Right lobe of liver (tissue), 6 donors: ENCODE measurements around the gene SPTBN5. TPM values are rescaled to one million over a fixed set of nuclear protein-coding genes. Genes with fewer than 3 reads are reported as not detected.

Experiments
- ATAC-seq, 4 donors: fragments of 200-7000 bp; cut with Tn5 transposase; one replicate each; pipeline ENCODE4 v1.9.1; 2020; ENCODE audit warnings: mild to moderate bottlenecking in 4 of 4, moderate library complexity in 4 of 4
- DNase-seq, 3 donors: peaks; one replicate each; pipeline ENCODE4 v3.0.0-alpha.2; 2020
- H3K27ac ChIP-seq, 3 donors: fragments of 200-600 bp; one replicate each; pipeline ENCODE4 v1.8.0; 2022
- H3K27me3 ChIP-seq, 2 donors: fragments of 200-600 bp; one replicate each; pipeline ENCODE4 v1.8.0; 2022
- H3K36me3 ChIP-seq, 4 donors: fragments of 200-600 bp; sonication (generic) in 1 of 4; one replicate each; pipeline versions ENCODE4 v1.5.1 to v1.8.0; 2017 to 2022; ENCODE audit warnings: control low read depth in 1 of 4
- H3K4me1 ChIP-seq, 4 donors: fragments of 200-600 bp; sonication (generic) in 1 of 4; one replicate each; pipeline versions ENCODE4 v1.5.1 to v1.8.0; 2017 to 2022; ENCODE audit warnings: control low read depth in 1 of 4
- H3K4me3 ChIP-seq, 3 donors: fragments of 200-600 bp; one replicate each; pipeline ENCODE4 v1.8.0; 2022
- H3K9me3 ChIP-seq, 4 donors: fragments of 200-600 bp; sonication (generic) in 1 of 4; one replicate each; pipeline versions ENCODE4 v1.5.1 to v1.8.0; 2017 to 2022; ENCODE audit warnings: control low read depth in 1 of 4
- POLR2A ChIP-seq: fragments of 450-650 bp; IDR thresholded peaks from one replicate; pipeline ENCODE4 v1.6.1; 2017; ENCODE audit warnings: antibody characterized with exemption, mild to moderate bottlenecking
- whole genome bisulfite sequencing: methylation state at CpG from one replicate; pipeline ENCODE4 v1.1.6; 2018; ENCODE audit warnings: low coverage, low lambda C conversion rate; ENCODE audit not compliant: insufficient coverage; ENCODE audit errors: missing lambda C conversion rate; 5-methylcytosine and 5-hydroxymethylcytosine counted together
- intact Hi-C, 2 donors: fragments of 100-400 bp; cut with DNase I; formaldehyde crosslinking; loops; one replicate each; pipeline versions ENCODE4 v1.11.2 to v1.14.1; 2022
- total RNA-seq, 6 experiments: library from RNA; depleted of rRNA in 2 of 6; stranded (reverse); fragments of >200 nt in 2 of 6; fragmentation: NEBNext Ultra II Directional in 3 of 6; extraction: Animal tissue kit (Norgen Biotek cat#: 25700) in 3 of 6; gene quantifications; one replicate each; pipeline versions ENCODE4 v1.1.0 to v1.2.4, GENCODE V29; 2016 to 2023
- TF ChIP-seq, protein P1 (sequence below), 4 donors: fragments of 200-600 bp in 3 of 4; fragments of 450-650 bp in 1 of 4; IDR thresholded peaks; one replicate each; pipeline versions ENCODE4 v1.5.1 to v1.8.0; 2016 to 2022; ENCODE audit warnings: antibody characterized with exemption in 4 of 4, mild to moderate bottlenecking in 2 of 4
- donor health status: DM: no; HTN: yes; CAD: no.
- donor health status: DM: no; HTN: no; CAD: no.
- donor health status: DM: no; HTN: no; CAD: no.
- donor health status: DM: no; HTN: yes; CAD: no.
- donor health status: DM: no; HTN: yes; CAD: no.

SPTBN5 gene
- total RNA-seq, 6 experiments from 2014 or later: 0.06 to 3.2 (median 0.81) TPM

DNA sequence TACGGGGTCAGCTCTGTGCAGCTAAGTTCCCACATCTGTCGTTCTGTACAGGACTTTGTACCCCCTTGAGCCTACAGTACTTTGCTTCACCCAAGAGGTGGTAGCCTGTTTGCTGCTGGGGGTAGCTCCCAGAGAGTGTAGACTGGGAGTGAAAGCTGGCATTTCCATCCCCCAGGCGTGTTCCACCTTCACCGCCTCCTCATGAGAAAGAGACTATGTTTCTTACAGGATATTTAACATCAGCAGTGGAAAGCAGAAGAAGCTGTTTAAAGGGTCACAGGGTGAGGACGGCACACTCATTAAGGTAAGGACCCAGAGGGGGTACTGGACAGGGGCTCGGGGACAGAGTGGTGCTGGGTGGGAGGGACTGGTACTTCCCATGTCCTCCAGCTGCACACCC is 76.1 kb downstream of the SPTBN5 start:
- 72% methylated on average over 4 of the region's 6 CpGs for WGBS
- Histone ChIP-seq H3K4me3 (no peak overlapping the region), H3K27ac (no peak overlapping the region), H3K4me1 (no peaks in the 10 kb centered on the region), H3K27me3 (no peaks in the 10 kb centered on the region), H3K36me3 (peaks cover 0 to 24% (median 7%) of the 10 kb centered on the region in 4 donors), H3K9me3 (no peaks in the 10 kb centered on the region)
- intact Hi-C loops: no loop called here
- no peak for ATAC-seq
- TF ChIP-seq, protein P1, sequence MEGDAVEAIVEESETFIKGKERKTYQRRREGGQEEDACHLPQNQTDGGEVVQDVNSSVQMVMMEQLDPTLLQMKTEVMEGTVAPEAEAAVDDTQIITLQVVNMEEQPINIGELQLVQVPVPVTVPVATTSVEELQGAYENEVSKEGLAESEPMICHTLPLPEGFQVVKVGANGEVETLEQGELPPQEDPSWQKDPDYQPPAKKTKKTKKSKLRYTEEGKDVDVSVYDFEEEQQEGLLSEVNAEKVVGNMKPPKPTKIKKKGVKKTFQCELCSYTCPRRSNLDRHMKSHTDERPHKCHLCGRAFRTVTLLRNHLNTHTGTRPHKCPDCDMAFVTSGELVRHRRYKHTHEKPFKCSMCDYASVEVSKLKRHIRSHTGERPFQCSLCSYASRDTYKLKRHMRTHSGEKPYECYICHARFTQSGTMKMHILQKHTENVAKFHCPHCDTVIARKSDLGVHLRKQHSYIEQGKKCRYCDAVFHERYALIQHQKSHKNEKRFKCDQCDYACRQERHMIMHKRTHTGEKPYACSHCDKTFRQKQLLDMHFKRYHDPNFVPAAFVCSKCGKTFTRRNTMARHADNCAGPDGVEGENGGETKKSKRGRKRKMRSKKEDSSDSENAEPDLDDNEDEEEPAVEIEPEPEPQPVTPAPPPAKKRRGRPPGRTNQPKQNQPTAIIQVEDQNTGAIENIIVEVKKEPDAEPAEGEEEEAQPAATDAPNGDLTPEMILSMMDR (IDR thresholded peaks at IDR 0.05): no peak
- no peak for TF ChIP-seq POLR2A
- DNase-seq: no peak

DNA sequence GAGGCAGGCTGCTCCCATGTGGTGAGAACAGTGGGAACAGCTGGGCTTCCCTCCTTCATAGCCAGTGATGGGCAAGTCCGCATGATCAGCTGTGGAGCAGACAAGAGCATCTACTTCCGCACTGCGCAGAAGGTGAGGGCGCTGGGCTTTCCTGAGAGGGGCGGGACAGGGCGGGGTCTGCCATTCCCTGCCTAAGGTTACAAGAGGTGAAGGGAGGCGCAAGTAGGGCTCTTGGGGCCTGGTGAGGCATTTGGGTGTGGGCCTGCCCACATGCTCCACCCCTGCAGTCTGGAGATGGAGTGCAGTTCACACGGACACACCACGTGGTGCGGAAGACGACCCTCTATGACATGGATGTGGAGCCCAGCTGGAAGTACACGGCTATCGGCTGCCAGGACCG is 76.5 kb downstream of the SPTBN5 start:
- H3K27me3 ChIP-seq: no peaks in the 10 kb centered on the region
- H3K36me3 ChIP-seq: peaks cover 0 to 24% (median 7%) of the 10 kb centered on the region in 4 donors
- H3K27ac ChIP-seq: no peak overlapping the region
- TF ChIP-seq POLR2A: no peak
- TF ChIP-seq, protein P1 (IDR thresholded peaks at IDR 0.05): no peak
- no peaks in the 10 kb centered on the region for H3K4me1 ChIP-seq
- 100% methylated on average over 2 of the region's 14 CpGs for WGBS
- ATAC-seq (no peak), DNase-seq (peak in 1 of 3 donors; percentile 38)
- no peaks in the 10 kb centered on the region for H3K9me3 ChIP-seq
- no peak overlapping the region for H3K4me3 ChIP-seq
- intact Hi-C loops: no loop called here

DNA sequence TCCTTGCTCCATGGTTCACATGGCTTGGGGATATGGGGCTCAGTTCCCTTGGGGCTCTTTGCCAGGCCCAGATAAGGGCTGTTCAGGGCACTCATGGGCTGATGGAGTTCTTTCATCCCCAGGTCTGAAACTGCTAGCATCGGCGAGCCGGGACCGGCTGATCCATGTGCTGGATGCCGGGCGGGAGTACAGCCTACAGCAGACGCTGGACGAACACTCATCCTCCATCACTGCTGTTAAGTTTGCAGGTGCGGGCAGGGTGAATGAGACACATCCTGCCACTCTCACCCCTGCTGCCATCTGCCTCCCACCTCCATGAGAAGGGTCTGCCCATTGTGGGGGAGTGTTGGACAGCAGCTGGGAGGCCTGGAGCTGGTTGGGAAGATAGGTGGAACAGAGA is 77.1 kb downstream of the SPTBN5 start:
- WGBS: no CpG with 5 or more reads among the region's 9 CpGs
- peak in 1 of 3 donors; percentile 35 for DNase-seq
- Histone ChIP-seq H3K4me3 (no peak overlapping the region), H3K27me3 (no peaks in the 10 kb centered on the region), H3K4me1 (no peaks in the 10 kb centered on the region), H3K27ac (no peak overlapping the region), H3K9me3 (no peaks in the 10 kb centered on the region), H3K36me3 (peaks cover 0 to 24% (median 7%) of the 10 kb centered on the region in 4 donors)
- intact Hi-C loops: no loop called here
- ATAC-seq: no peak
- no peak for TF ChIP-seq POLR2A
- TF ChIP-seq, protein P1 (IDR thresholded peaks at IDR 0.05): no peak

DNA sequence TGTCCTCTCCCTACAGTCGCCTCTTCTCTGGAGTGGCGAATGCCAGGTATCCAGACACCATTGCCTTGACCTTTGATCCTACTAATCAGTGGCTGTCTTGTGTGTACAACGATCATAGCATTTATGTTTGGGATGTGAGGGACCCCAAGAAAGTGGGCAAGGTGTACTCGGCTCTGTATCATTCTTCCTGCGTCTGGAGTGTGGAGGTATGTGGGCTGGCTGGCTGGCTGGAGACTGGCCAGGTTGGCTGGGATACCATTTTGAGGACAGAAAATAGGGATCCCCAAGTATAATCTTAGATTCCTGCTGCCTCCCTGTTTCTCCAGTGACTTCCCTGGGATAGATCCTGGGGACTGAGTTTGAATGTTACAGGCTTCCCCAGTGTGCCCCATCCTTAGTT is 79.3 kb downstream of the SPTBN5 start:
- no peaks in the 10 kb centered on the region for H3K9me3 ChIP-seq
- H3K27ac ChIP-seq: no peak overlapping the region
- H3K4me3 ChIP-seq: no peak overlapping the region
- ATAC-seq: no peak
- H3K36me3 ChIP-seq: peaks cover 0 to 19% (median 7%) of the 10 kb centered on the region in 4 donors
- DNase-seq: no peak
- no peaks in the 10 kb centered on the region for H3K27me3 ChIP-seq
- intact Hi-C loops: loop anchor here in 1 of 2 donors (5.0 kb wide), 1 partner anchor 37 kb away; no protein-coding TSS in a partner anchor
- 96% methylated on average over 4 of the region's 5 CpGs for WGBS
- TF ChIP-seq, protein P1 (IDR thresholded peaks at IDR 0.05): no peak
- TF ChIP-seq POLR2A: no peak
- H3K4me1 ChIP-seq: no peaks in the 10 kb centered on the region

DNA sequence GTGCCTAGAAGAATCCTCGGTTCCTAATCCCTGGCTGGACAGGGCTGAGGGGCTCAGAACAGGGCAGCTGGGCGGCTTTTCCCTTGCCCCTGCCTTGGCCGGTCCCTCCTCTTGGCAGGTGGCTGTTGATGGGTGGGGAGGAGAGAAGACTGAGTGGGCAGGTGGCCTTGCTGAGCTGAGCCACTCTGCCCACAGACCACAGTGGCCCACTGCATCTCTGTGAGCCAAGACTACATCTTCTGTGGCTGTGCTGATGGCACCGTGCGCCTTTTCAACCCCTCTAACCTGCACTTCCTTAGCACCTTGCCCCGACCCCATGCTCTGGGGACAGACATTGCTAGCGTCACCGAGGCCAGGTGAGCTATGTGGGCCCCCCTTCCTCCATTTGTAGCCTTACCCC is 80.4 kb downstream of the SPTBN5 start:
- no peaks in the 10 kb centered on the region for H3K9me3 ChIP-seq
- intact Hi-C loops: loop anchor here in 1 of 2 donors (5.0 kb wide), 1 partner anchor 36 kb away; no protein-coding TSS in a partner anchor
- WGBS: 100% methylated on average over 5 of the region's 8 CpGs
- DNase-seq (no peak), ATAC-seq (no peak)
- H3K4me1 ChIP-seq: no peaks in the 10 kb centered on the region
- no peak overlapping the region for H3K4me3 ChIP-seq
- no peaks in the 10 kb centered on the region for H3K27me3 ChIP-seq
- no peak overlapping the region for H3K27ac ChIP-seq
- peaks cover 0 to 15% (median 7%) of the 10 kb centered on the region in 4 donors for H3K36me3 ChIP-seq
- TF ChIP-seq, protein P1 (IDR thresholded peaks at IDR 0.05): no peak
- no peak for TF ChIP-seq POLR2A
